GM12878 (cell line): ENCODE measurements around the gene AXIN1. TPM values are rescaled to one million over a fixed set of nuclear protein-coding genes. Genes with fewer than 3 reads are reported as not detected.
A peak's percentile ranks its signal among the peaks of the same experiment; 100 is the strongest.
"Not testable (repeated sequence)": the region's sequence is repeated elsewhere in the genome, so short reads cannot be mapped to it uniquely, and the experiment has no call there.

Source experiments
- ATAC-seq: fragments of 200-7000 bp; cut with Tn5 transposase; 3 replicates; pipeline ENCODE4 v1.9.1; 2020; ENCODE audit warnings: mild to moderate bottlenecking, moderate library complexity
- BruUV-seq: library from RNA; stranded (reverse); fragments of 400-500 nt; replicated peaks from 2 replicates; lab custom pipeline; 2021; lab: Mats Ljungman, UMichigan
- CTCF ChIA-PET: fragments of 300-600 bp; sonication (Branson Sonifier 250); formaldehyde crosslinking; extraction: SDS; loops from one replicate; lab custom pipeline; 2021; ENCODE audit warnings: inconsistent platforms; lab: Yijun Ruan, JAX
- POLR2A ChIA-PET: fragments of 350-600 bp; formaldehyde crosslinking; extraction: SDS; loops from one replicate; lab custom pipeline; 2021; ENCODE audit warnings: inconsistent platforms; lab: Charles Lee
- RAD21 ChIA-PET: fragments of 300-600 bp; sonication (Branson Sonifier 250); formaldehyde crosslinking; loops from one replicate; lab custom pipeline; 2023; ENCODE audit warnings: antibody characterized with exemption; ENCODE audit not compliant: unreplicated experiment; lab: Charles Lee
- SMC1A ChIA-PET: fragments of 300-600 bp; sonication (Branson Sonifier 250); formaldehyde crosslinking; loops from one replicate; lab custom pipeline; 2023; ENCODE audit not compliant: unreplicated experiment, uncharacterized antibody; lab: Charles Lee
- DNase-seq: peaks from one replicate; pipeline ENCODE4 v3.0.0-alpha.2; 2011; ENCODE audit warnings: low read depth, low spot score
- FAIRE-seq: peaks from 3 replicates; lab custom pipeline; 2011; peaks lifted over from hg19 to GRCh38; lab: Jason Lieb, UNC
- H2AFZ ChIP-seq: 2 replicates; pipeline ENCODE4 v1.6.0; 2011; ENCODE audit warnings: low read depth, low read length, control low read depth; ENCODE audit not compliant: control insufficient read depth
- H3K27ac ChIP-seq: 2 replicates; pipeline ENCODE4 v1.5.1; 2011; ENCODE audit warnings: control low read depth; ENCODE audit not compliant: control insufficient read depth, insufficient read depth
- H3K27me3 ChIP-seq, 2 experiments: replicated peaks in 1 of 2; 2 replicates each; pipeline versions ENCODE4 v1.6.0 to v1.6.1; 2011; ENCODE audit warnings: low read length in 1 of 2; ENCODE audit not compliant: control insufficient read depth in 2 of 2, insufficient read depth in 2 of 2
- H3K36me3 ChIP-seq, 2 experiments: 2 replicates each; pipeline ENCODE4 v1.5.1; 2011; ENCODE audit warnings: low read length in 1 of 2; ENCODE audit not compliant: control insufficient read depth in 2 of 2, insufficient read depth in 2 of 2
- H3K4me1 ChIP-seq: 2 replicates; pipeline ENCODE4 v1.6.1; 2011; ENCODE audit warnings: mild to moderate bottlenecking, low read length, moderate library complexity, mixed read lengths; ENCODE audit not compliant: control insufficient read depth, insufficient read depth
- H3K4me2 ChIP-seq: 2 replicates; pipeline ENCODE4 v1.6.0; 2011; ENCODE audit warnings: control low read depth; ENCODE audit not compliant: control insufficient read depth, insufficient read depth
- H3K4me3 ChIP-seq: fragments of 200-600 bp; sonication (generic); 2 replicates; pipeline ENCODE4 v1.5.1; 2016
- H3K79me2 ChIP-seq: 2 replicates; pipeline ENCODE4 v1.6.0; 2011; ENCODE audit warnings: low read length; ENCODE audit not compliant: control insufficient read depth, insufficient read depth
- H3K9ac ChIP-seq: 2 replicates; pipeline ENCODE4 v1.8.0; 2011; ENCODE audit warnings: low read length, control low read depth, mixed read lengths; ENCODE audit not compliant: control insufficient read depth, insufficient read depth
- H3K9me3 ChIP-seq: replicated peaks from 3 replicates; pipeline ENCODE4 v1.5.1; 2011; ENCODE audit warnings: mild to moderate bottlenecking, low read length; ENCODE audit not compliant: control insufficient read depth, insufficient read depth
- H4K20me1 ChIP-seq: 2 replicates; pipeline ENCODE4 v1.6.0; 2011; ENCODE audit not compliant: control insufficient read depth, insufficient read depth
- BCL3 ChIP-seq: IDR thresholded peaks from 2 replicates; pipeline ENCODE4 v1.6.1; 2011; ENCODE audit warnings: borderline replicate concordance, low read depth, mild to moderate bottlenecking, moderate library complexity, low read length; ENCODE audit not compliant: insufficient read depth, poor library complexity, severe bottlenecking
- IKZF1 ChIP-seq: fragments of 450-650 bp; conservative IDR thresholded peaks from 2 replicates; pipeline ENCODE4 v1.6.1; 2017; ENCODE audit warnings: antibody characterized with exemption, mild to moderate bottlenecking
- JUNB ChIP-seq: IDR thresholded peaks from 2 replicates; pipeline ENCODE4 v1.6.1; 2016; ENCODE audit warnings: antibody characterized with exemption, mild to moderate bottlenecking
- KDM1A ChIP-seq: fragments of 200-600 bp; sonication (generic); IDR thresholded peaks from 2 replicates; pipeline ENCODE4 v1.6.1; 2016; ENCODE audit warnings: borderline replicate concordance
- NFYB ChIP-seq: IDR thresholded peaks from 2 replicates; pipeline ENCODE4 v1.6.1; 2011; ENCODE audit warnings: low read depth, mild to moderate bottlenecking, low read length, improper control_type of control experiment, moderate library complexity; ENCODE audit not compliant: insufficient read depth
- TCF3 ChIP-seq: IDR thresholded peaks from 2 replicates; pipeline ENCODE4 v1.6.1; 2012; ENCODE audit warnings: low read depth, mild to moderate bottlenecking, low read length, borderline replicate concordance; ENCODE audit not compliant: insufficient read depth
- USF2 ChIP-seq: IDR thresholded peaks from 2 replicates; pipeline ENCODE4 v1.6.1; 2011; ENCODE audit warnings: low read depth, low read length, improper control_type of control experiment, borderline replicate concordance
- ZBTB33 ChIP-seq: fragments of 450-650 bp; IDR thresholded peaks from 2 replicates; pipeline ENCODE4 v1.6.1; 2017; ENCODE audit warnings: mild to moderate bottlenecking
- WGBS: methylation state at CpG from one replicate; pipeline ENCODE4 v1.1.6; 2016; ENCODE audit warnings: low lambda C conversion rate; ENCODE audit not compliant: insufficient replicate concordance, insufficient coverage; ENCODE audit errors: missing lambda C conversion rate; 5-methylcytosine and 5-hydroxymethylcytosine counted together
- in situ Hi-C: fragments of 300-500 bp; cut with MboI; formaldehyde crosslinking; loops from 9 replicates; pipeline ENCODE4 v1.14.3; 2018; ENCODE audit warnings: mixed read lengths
- intact Hi-C: fragments of 100-400 bp; cut with micrococcal nuclease; formaldehyde crosslinking; loops from one replicate; pipeline ENCODE4 v1.14.2; 2022; ENCODE audit not compliant: unreplicated experiment
- polyA plus RNA-seq, 11 experiments: library from polyadenylated mRNA; depleted of rRNA in 4 of 11; unstranded in 6 of 11; stranded (reverse) in 5 of 11; fragments of >200 nt; fragmentation: Nextera tagmentation in 4 of 11; fragmentation: Illumina TruSeq in 1 of 11; extraction: Ambion mirVana in 4 of 11; extraction: Trizol in 1 of 11; gene quantifications; 1 replicate in 1 of 11; 2 replicates in 10 of 11; pipeline versions ENCODE4 v1.2.1 to v1.2.3, GENCODE V29; 2011 to 2016; ENCODE audit warnings: inconsistent platforms in 2 of 11, missing spikeins in 2 of 11, low read depth in 1 of 11
- total RNA-seq, 4 experiments: library from RNA; depleted of rRNA in 3 of 4; stranded (reverse); fragments of >200 nt in 3 of 4; fragmentation: Illumina TruSeq in 1 of 4; extraction: Trizol in 1 of 4; gene quantifications; 2 replicates each; pipeline versions ENCODE4 v1.2.1 to v1.2.3, GENCODE V29; 2013 to 2021

AXIN1 gene
- total and polyA plus RNA-seq, 10 of the 15 experiments (the other 5 are each of a cell fraction or from before 2014, with no cell fraction given): 0.26 to 27.1 (median 7.7) TPM

GRCh38 chr16:336269-336668 lies 16.3 kb downstream of the AXIN1 start (continued):
- TF ChIP-seq IKZF1 (no peak), ZBTB33 (no peak), KDM1A (no peak), JUNB (no peak), USF2 (no peak), NFYB (no peak)

GRCh38 chr16:334861-335632 lies 17.5 kb downstream of the AXIN1 start:
- ATAC-seq, H3K27me3 ChIP-seq, H3K9me3 ChIP-seq, BruUV-seq, DNase-seq, H4K20me1 ChIP-seq, H3K27ac ChIP-seq, RAD21 ChIA-PET, SMC1A ChIA-PET, H3K4me2 ChIP-seq, H3K36me3 ChIP-seq, H3K4me3 ChIP-seq, POLR2A ChIA-PET, H2AFZ ChIP-seq, H3K9ac ChIP-seq, H3K4me1 ChIP-seq, intact Hi-C loops, FAIRE-seq, in situ Hi-C loops: not testable (repeated sequence)
- peaks cover 26% of the 10 kb centered on the region for H3K79me2 ChIP-seq
- 94% methylated on average over 11 of the region's 11 CpGs for WGBS
- TF ChIP-seq BCL3: peak; percentile 80
- peak; percentile 34; the same call in 1 of the 2 replicates for TF ChIP-seq TCF3
- CTCF ChIA-PET: interaction anchor here (1.9 kb wide), 1 partner anchor 15 kb away, joined by 7 read pairs; no protein-coding TSS in a partner anchor

GRCh38 chr16:334164-334832 lies 18.2 kb downstream of the AXIN1 start:
- CTCF ChIA-PET: interaction anchor here (1.9 kb wide), 1 partner anchor 15 kb away, joined by 7 read pairs; no protein-coding TSS in a partner anchor
- in situ Hi-C loops, H3K4me3 ChIP-seq, ATAC-seq, H3K4me2 ChIP-seq, H2AFZ ChIP-seq, SMC1A ChIA-PET, H3K27me3 ChIP-seq, RAD21 ChIA-PET, H3K27ac ChIP-seq, H3K9ac ChIP-seq, DNase-seq, intact Hi-C loops, FAIRE-seq, H4K20me1 ChIP-seq, BruUV-seq, H3K4me1 ChIP-seq, H3K9me3 ChIP-seq, H3K36me3 ChIP-seq, POLR2A ChIA-PET: not testable (repeated sequence)
- H3K79me2 ChIP-seq: peaks cover 23% of the 10 kb centered on the region
- WGBS: 96% methylated on average over 5 of the region's 5 CpGs
